Measurements from ENCODE around the gene RAB2B. TPM values are rescaled to one million over a fixed set of nuclear protein-coding genes. Genes with fewer than 3 reads are reported as not detected.
A peak's percentile ranks its signal among the peaks of the same experiment; 100 is the strongest.

The RAB2B gene
- total and polyA plus RNA-seq, 7 donors: 6.7 to 28.5 (median 22.7) TPM

DNA sequence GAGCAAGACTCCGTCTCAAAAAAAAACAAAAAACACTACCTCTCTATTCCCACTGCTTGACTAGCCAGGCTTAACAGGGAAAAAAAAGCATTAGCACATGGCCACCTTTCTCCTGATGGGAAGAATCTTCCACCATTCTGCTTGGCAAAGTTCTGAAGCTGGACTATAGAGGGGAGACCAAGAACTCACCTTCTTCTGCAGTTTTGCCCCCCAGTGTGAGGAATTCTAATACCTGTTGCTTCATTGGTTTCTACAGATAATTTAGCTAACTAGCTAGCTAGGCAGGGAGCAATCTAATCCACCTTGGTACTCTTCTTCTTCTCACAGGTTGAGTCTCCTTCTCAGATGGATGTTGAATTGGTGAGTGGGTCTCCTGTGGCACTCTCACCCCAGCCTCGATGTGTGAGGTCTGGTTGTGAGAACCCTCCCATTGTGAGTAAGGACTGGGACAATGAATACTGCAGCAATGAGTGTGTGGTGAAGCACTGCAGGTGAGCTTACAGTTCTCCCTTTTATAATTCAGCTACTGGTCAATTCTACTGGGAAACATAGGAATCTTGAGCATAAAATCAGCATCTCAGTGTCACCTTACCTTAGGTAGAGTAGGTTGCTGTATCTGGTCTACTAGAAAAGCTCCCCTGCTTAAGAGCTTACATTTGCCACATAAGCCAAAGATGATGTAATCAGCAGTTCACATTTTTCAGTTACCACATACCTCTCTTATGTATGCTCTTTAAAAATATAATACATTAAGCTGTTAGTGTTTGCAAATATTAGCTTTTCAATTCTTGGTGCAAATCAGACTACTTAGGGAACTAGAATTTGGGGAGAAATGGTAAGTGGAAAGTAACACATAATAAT, 18.4 kb upstream of the RAB2B start:
- Histone ChIP-seq H3K27ac (no peak overlapping the region), H3K9me3 (no peaks in the 10 kb centered on the region), H3K27me3 (no peaks in the 10 kb centered on the region), H3K4me3 (no peak overlapping the region), H3K36me3 (peaks cover 19 to 100% (median 58%) of the 10 kb centered on the region in 4 donors), H3K4me1 (peaks cover 0 to 7% (median 3%) of the 10 kb centered on the region in 4 donors)
- WGBS, 2 donors: 94 to 95% methylated on average over 2 of the region's 2 CpGs
- intact Hi-C loops (cut with DNase I): no loop called here
- DNase-seq: no peak
- TF ChIP-seq POLR2AphosphoS5 (IDR thresholded peaks at IDR 0.05): no peak
- no peak for TF ChIP-seq POLR2A (IDR thresholded peaks at IDR 0.05)
- TF ChIP-seq EP300 (IDR thresholded peaks at IDR 0.05): no peak
- TF ChIP-seq, protein P1, sequence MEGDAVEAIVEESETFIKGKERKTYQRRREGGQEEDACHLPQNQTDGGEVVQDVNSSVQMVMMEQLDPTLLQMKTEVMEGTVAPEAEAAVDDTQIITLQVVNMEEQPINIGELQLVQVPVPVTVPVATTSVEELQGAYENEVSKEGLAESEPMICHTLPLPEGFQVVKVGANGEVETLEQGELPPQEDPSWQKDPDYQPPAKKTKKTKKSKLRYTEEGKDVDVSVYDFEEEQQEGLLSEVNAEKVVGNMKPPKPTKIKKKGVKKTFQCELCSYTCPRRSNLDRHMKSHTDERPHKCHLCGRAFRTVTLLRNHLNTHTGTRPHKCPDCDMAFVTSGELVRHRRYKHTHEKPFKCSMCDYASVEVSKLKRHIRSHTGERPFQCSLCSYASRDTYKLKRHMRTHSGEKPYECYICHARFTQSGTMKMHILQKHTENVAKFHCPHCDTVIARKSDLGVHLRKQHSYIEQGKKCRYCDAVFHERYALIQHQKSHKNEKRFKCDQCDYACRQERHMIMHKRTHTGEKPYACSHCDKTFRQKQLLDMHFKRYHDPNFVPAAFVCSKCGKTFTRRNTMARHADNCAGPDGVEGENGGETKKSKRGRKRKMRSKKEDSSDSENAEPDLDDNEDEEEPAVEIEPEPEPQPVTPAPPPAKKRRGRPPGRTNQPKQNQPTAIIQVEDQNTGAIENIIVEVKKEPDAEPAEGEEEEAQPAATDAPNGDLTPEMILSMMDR (IDR thresholded peaks at IDR 0.05): no peak

DNA sequence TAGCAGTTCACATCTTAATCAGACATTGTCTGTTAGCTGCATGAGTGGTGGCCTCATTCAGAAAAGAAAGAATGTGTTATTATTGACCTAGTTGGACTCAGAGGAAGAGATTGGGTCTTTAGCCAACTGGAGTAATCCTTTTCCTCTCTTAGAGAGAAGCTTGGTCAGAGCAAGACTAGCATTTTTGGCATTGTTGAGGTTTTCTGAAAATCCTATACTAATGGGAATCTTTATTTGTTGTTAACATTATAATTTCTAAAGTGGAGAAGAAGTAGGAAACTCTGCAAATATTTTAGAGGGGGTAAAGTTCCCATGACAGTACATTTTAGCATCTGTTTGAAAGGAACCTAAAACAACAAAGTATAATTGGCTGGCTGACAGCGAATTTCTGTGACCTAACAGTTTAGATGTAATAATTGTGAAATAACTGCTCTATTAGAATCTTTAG, 9.9 kb upstream of the RAB2B start:
- H3K36me3 ChIP-seq: peaks cover 5 to 57% (median 40%) of the 10 kb centered on the region in 4 donors
- 81 to 84% methylated on average over 1 of the region's 1 CpG for WGBS, 2 donors
- no peaks in the 10 kb centered on the region for H3K27me3 ChIP-seq
- no peak overlapping the region for H3K27ac ChIP-seq
- no peaks in the 10 kb centered on the region for H3K9me3 ChIP-seq
- no peaks in the 10 kb centered on the region for H3K4me1 ChIP-seq
- intact Hi-C loops (cut with DNase I): no loop called here
- no peak for DNase-seq
- no peak overlapping the region for H3K4me3 ChIP-seq
- TF ChIP-seq, protein P1 (IDR thresholded peaks at IDR 0.05): no peak
- TF ChIP-seq POLR2A (IDR thresholded peaks at IDR 0.05) (no peak), POLR2AphosphoS5 (IDR thresholded peaks at IDR 0.05) (no peak), EP300 (IDR thresholded peaks at IDR 0.05) (no peak)

DNA sequence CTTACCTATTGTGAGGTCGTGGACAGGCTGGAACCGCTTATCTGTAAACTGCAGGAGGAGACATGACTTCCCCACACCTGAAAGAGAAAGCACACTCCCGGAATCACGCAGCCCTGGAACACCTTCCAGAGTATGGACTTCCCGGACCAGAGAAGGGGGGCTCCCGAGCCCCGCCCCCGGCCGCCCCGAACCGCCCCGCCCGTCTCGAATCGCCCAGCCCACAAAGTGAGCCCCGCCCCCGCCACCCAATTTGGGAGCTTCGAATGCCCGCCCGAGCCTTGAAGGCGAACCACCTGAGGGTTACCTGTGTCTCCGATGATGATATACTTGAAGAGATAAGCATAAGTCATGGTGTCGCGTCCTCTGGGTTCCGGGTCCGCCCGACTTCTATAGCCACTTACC, 235 bp downstream of the RAB2B start:
- intact Hi-C loops (cut with DNase I): loop anchor here (1.0 to 10.0 kb wide), 4 partner anchors 20 to 792 kb away; partner anchors contain the start of genes ANG, CHD8, METTL3 and RNASE4
- H3K4me1 ChIP-seq: peaks cover 0 to 27% (median 23%) of the 10 kb centered on the region in 4 donors
- TF ChIP-seq POLR2A (IDR thresholded peaks at IDR 0.05): no peak
- no peak for TF ChIP-seq EP300 (IDR thresholded peaks at IDR 0.05)
- peak in 3 of 4 donors; percentile 14 to 44 (median 37) for TF ChIP-seq POLR2AphosphoS5 (IDR thresholded peaks at IDR 0.05)
- H3K27me3 ChIP-seq: no peaks in the 10 kb centered on the region
- H3K9me3 ChIP-seq: no peaks in the 10 kb centered on the region
- H3K4me3 ChIP-seq: peak overlapping the region; percentile 68 to 86 (median 72)
- H3K27ac ChIP-seq: peak overlapping the region; percentile 84 to 90 (median 86)
- WGBS, 2 donors: 1 to 2% methylated on average over 27 of the region's 27 CpGs
- peaks cover 2 to 43% (median 9%) of the 10 kb centered on the region in 4 donors for H3K36me3 ChIP-seq
- peak; percentile 93 for DNase-seq

DNA sequence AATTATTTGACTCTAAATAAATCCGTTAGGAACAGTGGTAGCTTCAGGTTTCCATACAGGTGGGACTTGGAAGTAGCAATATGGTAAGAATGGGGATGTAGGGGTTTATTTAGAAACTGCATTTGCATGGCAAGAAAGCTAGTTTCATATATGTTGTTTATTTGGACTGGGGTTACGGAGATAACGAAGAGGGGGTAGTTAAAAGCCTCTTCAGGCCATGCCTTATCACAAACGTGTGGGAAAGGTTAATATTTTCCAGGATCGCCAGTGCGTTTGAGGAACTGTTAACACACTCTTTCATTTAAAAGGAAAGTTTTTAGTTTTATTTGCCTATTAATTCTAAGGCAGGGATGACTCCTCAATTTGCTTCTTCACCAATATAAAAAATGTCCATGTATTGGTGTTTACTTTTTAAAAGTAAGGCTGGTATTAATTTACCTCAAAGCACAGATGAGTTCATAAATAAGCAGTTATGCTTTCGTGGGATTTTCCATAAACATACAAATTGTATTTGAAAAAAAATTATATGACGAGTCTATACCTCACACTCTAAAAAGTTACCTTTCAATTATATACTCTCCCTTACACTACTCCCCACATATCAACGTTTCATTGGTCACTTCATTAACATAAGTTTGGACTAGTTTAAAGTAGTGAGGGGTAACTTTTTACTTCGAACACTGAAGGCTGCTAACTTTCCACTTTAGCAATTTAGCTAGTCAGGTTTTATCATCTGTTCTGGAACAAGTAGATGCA, 814 bp downstream of the RAB2B start:
- H3K27ac ChIP-seq: peak overlapping the region; percentile 84 to 90 (median 86)
- 13 to 40% methylated on average over 10 of the region's 10 CpGs for WGBS, 2 donors
- H3K27me3 ChIP-seq: no peaks in the 10 kb centered on the region
- TF ChIP-seq POLR2A (IDR thresholded peaks at IDR 0.05): no peak
- no peak for TF ChIP-seq EP300 (IDR thresholded peaks at IDR 0.05)
- no peak for TF ChIP-seq POLR2AphosphoS5 (IDR thresholded peaks at IDR 0.05)
- TF ChIP-seq, protein P1 (IDR thresholded peaks at IDR 0.05): no peak
- peaks cover 0 to 27% (median 23%) of the 10 kb centered on the region in 4 donors for H3K4me1 ChIP-seq
- intact Hi-C loops (cut with DNase I): loop anchor here (1.0 to 10.0 kb wide), 4 partner anchors 20 to 791 kb away; partner anchors contain the start of genes ANG, CHD8, METTL3 and RNASE4
- no peak for DNase-seq
- peak overlapping the region; percentile 68 to 86 (median 72) for H3K4me3 ChIP-seq
- H3K9me3 ChIP-seq: no peaks in the 10 kb centered on the region
- H3K36me3 ChIP-seq: peaks cover 0 to 39% (median 7%) of the 10 kb centered on the region in 4 donors
